ENCODE data around the gene RPS25.
"Not testable (repeated sequence)": the region's sequence is repeated elsewhere in the genome, so short reads cannot be mapped to it uniquely, and the experiment has no call there.

Gene RPS25

DNA sequence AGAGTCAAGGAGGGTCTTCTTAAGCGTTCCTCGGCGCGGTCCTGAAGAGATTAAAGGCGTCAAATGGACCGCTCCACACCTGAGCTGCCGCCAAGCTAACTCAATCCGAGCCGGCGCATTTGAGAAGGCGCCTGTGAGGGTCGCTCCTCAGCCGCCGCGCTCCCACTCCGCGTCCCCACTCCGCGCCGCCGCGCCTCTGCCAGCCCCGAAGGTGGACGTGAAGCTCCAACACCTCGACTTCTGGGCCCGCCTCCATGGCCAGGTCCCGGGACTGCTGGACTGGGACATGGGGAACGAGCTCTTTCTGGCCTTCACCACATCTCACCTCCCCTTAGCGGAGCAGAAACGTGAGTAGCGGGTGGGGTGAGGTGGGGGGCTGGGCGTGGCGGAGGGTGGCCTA is 46.5 kb downstream of the RPS25 start, which contains the start of gene FOXR1:
FOXR1 (plus strand) TSS at position 116 of the 400 bp plus-strand sequence; CDS start at position 287, 171 bp downstream.
- no peak for DNase-seq (ENCODE audit: low read depth in 2 of 2)

DNA sequence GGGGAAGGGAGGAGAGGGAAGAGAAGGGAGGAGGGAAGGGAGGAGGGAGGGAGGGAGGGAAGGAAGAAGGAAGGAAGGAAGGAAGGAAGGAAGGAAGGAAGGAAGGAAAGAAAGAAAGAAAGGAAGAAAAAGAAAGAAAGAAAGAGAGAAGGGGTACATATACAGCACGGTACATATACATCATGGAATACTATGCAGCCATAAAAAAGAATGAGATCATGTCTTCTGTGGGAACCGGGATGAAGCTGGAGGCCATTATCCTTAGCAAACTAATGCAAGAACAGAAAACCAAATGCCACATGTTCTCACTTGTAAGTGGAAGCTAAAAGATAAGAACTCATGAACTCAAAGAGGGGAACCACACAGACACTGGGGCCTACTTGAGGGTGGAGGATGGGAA is 48.6 kb downstream of the RPS25 start:
- DNase-seq (ENCODE audit: low read depth in 2 of 2), result not testable (repeated sequence)
